Measurements from ENCODE around the gene LMTK2. TPM values are rescaled to one million over a fixed set of nuclear protein-coding genes. Genes with fewer than 3 reads are reported as not detected.

LMTK2 gene
- polyA plus RNA-seq, 3 donors: 12.7 to 16.2 (median 15.1) TPM

DNA sequence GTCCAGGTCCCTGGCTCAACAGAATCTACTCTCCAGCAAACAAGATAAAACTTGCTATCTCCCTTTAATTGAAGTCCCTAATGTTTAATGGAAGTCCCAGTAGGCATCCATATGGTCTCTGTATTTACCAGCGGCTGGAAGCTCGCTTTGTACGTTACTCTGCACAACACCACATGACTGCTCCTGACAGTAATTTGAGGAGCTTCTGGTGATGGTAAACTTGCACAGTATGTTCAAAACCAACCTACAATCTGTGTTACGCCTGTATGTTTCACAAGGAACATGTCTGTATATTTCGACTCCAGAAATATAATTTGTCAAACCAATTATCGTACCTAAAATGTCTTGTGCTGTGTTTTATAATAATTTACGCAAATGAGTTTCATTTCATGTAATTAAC is 149.8 kb downstream of the LMTK2 start:
- DNase-seq: no peak

DNA sequence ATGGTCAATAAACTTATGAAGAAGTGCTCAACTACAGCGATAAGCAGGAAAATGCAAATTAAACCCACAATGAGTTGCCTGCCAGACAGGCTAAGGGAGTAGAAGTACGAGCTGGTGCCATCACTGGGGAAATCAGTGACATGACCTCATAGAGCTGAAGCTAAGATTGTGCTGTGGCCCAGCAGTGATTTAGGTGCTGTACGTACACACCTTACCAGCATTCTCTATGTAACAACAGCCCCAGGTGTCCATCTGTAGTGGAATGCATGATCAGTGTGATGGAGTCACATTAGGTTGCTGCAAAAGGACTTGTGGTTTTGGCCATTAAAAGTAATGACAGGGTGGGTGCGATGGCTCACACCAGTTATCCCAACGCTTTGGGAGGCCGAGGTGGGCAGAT is 151.0 kb downstream of the LMTK2 start:
- no peak for DNase-seq

Other genes starting within 250 kb of the LMTK2 start
- 10 to 100 TPM; 22.9 to 43.8 (median 37.4) TPM for gene ASNS, start 234.5 kb upstream of the LMTK2 start, polyA plus RNA-seq (ENCODE audit: insufficient read length in 3 of 3)
- gene OCM2, start 116.7 kb upstream of the LMTK2 start, polyA plus RNA-seq (ENCODE audit: insufficient read length in 3 of 3): not detected
- gene BHLHA15, start 104.6 kb downstream of the LMTK2 start, polyA plus RNA-seq (ENCODE audit: insufficient read length in 3 of 3): under 1 TPM in 2 of 3 donors, not detected in 1; 0.16 to 0.44 TPM
- gene TECPR1, start 145.4 kb downstream of the LMTK2 start, polyA plus RNA-seq (ENCODE audit: insufficient read length in 3 of 3): 10 to 100 TPM; 15.9 to 28.5 (median 23.1) TPM
- 100 to 1,000 TPM in 2 of 3 donors, 10 to 100 TPM in 1; 88.9 to 102 (median 102) TPM for gene BRI3, start 174.8 kb downstream of the LMTK2 start, polyA plus RNA-seq (ENCODE audit: insufficient read length in 3 of 3)

All from renal pelvis (tissue), 4 donors.